ENCODE data around the gene PLEKHF1.
"Not testable (repeated sequence)": the region's sequence is repeated elsewhere in the genome, so short reads cannot be mapped to it uniquely, and the experiment has no call there.

PLEKHF1 gene

DNA sequence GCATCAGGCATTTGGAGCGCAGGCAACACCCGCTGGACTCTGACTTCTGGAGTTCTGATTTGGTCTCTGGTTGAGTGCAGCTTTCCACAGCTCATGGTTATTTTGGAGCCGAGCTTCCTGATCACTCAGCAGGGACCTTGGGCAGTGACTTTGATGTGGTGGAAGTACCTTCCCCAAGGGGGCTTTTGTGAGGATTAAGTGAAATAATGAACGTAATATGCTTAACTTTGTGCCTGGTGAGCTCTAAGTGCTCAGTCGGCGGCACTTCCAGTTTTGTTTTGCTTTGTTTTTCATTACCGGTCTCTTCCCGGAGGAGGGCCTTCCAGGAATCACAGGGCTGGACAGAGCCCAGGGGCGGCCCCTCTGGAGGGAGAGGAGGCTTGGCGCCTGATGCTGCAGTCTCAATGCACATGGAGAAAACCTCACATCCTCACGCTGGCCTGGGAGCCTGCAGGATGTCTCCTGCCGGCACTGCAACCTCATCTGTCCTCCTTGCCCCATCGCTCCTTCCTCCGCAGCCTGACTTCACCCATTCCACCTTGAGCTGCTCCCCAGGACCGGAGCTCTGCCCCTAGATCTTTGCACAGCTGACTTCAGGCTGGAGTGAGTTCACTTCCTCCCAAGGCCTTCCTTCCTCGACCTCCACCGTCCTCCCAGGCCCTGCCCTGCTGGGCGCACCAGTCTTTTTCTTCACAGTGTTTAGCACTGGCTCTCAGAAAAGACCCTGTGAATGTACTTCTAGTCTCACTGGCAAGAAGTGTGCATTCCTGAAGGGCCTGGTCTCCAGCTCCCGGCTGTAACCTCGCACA is 1.5 kb downstream of the PLEKHF1 start:
- DNase-seq: no peak

DNA sequence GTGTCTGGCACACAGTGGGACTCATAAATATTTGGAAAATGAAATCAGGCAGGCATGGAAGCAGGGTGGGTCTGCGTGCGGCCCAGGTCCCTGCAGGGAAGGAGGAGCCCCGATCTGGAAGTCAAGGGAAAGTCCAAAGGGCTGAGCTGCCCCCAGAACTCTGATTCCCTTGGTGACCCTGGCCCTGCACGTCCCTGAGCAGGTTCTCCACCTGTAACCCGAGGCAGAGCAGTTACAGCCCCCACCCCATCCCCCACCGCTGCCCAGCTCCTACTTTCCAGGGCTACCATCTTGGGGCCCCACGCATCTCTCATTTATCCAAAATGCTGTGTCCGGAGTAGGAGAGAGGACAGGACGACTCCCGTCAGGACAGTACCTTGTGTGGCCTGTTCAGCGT is 2.1 kb downstream of the PLEKHF1 start:
- DNase-seq: no peak

DNA sequence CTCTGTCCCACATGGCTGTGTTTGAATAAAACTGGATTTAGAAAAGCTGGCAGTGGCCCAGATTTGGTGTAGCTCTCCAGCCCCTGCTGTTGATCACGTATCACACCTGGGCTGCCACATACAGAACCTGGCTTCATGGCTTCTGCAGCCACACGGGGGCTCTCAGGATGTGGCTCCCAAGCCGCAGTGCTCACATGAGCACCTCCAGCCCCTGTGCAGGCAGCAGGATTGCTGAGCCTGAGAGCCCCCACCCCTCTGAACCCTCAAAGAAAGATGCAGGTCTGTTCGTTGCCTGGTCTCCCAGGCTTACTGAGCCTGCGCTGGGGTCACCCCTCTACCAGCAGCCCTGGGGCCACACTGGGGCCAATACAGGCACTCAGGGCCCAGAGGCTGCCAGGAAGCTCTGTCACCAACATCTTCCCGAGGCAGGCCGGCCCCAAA is 2.7 kb downstream of the PLEKHF1 start:
- DNase-seq: no peak

DNA sequence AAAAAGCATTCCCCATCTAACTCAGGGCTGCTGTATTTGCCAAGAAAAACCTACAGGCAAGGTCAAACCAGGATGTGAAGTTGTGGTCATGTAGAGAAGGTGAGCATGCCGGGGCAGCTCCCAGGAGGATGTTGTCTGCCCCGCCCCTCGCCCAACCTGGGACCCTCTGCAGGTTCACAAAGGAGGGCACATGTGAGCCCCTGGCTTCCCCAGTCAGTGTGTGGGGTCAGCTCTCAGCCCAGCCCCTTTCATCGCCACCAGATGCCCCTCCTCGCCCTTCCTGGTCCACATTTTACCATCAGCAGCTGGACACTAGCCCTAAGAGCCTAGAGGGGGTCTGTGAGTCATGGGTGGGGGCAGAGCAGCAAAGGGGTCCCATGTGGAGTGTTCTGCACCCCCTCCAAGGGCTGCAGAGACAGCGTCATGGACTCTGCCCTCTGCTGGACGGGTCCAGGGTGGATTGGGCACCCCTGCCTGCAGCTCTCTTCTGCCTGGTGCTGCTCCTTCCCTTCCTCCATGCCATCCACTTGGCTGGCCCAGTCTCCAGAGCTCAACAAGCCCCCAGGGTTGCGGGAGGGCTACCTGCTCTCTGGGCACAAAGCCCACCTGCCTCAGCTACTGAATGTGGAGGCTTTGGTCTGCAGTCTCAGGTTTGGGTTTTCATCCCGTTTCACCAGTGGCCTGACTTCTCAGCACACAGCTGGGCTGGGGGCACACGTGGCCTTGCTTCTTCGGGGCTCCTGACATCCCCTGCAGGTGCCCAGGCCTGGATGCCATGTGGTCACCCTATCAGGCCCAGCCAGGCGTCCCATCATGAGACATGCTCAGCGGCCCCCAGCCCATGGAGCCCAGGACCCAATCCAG is 3.7 kb downstream of the PLEKHF1 start:
- no peak for DNase-seq

DNA sequence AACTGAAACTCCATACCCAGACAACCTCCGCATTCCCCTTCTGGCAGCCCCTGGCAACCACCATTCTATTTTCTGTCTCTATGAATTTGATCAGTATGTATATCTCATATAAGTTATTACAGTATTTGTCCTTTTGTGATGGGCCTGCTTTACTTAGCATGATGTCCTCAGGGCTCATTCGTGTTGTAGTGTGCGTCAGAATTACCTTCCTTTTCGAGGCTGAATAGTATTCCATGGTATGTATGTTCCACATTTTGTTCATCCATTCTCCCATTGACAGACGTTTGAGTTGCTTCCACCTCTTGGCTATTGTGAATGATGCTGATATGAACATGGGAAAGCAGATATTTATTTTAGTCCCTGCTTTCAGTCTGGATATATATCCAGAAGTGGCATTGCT is 5.0 kb downstream of the PLEKHF1 start:
- DNase-seq: no peak

DNA sequence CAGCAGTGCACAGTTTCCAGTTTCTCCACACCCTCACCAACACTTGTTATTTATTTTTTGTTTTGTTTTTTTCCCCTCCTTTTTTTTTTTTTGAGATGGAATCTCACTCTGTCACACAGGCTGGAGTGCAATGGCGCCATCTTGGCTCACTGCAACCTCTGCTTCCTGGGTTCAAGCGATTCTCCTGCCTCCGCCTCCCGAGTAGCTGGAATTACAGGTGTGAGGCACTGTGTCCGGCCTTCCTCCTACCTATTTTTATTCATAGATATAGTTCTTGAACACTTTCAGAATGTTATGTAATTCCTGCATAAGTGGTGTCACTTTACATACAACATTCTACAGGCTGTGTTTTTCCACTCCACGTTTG is 5.7 kb downstream of the PLEKHF1 start:
- DNase-seq: not testable (repeated sequence)

DNA sequence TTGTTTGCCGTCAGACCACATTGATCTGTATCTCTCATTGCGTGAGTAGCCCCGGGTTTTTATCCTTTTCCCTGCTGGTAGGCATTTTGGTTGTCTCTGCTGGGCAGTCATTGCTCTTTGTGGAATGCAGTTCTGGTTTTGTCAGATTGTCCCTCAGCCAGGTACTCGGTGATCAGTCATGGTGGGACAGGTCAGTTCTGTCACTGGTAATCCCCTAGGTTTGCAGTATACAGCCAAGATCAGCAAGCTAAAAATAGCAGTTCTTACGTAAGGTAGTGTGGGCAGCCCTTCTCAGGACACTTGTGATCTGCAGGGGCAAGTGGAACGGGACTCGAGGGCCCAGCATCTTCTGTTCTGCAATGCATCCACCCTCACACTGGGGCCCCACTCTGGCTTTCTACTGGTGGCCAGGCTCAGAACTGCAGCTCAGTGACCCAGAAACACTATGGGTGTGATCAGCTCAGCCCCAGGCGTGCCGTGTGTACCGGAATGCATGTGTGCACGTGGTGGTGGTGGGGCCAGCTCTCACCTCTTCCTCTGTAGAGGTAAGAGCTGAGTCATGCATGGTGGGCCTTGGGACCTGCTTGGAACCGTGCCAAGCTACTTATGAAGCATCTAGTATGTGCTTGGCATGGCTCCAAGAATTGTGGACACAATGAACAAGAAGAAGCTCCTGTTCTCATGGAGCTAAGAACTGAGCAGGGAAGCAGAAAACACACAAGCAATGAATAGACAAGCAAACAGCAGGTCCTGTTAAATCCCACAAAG is 6.3 kb downstream of the PLEKHF1 start:
- DNase-seq: peak; percentile 83 to 85

DNA sequence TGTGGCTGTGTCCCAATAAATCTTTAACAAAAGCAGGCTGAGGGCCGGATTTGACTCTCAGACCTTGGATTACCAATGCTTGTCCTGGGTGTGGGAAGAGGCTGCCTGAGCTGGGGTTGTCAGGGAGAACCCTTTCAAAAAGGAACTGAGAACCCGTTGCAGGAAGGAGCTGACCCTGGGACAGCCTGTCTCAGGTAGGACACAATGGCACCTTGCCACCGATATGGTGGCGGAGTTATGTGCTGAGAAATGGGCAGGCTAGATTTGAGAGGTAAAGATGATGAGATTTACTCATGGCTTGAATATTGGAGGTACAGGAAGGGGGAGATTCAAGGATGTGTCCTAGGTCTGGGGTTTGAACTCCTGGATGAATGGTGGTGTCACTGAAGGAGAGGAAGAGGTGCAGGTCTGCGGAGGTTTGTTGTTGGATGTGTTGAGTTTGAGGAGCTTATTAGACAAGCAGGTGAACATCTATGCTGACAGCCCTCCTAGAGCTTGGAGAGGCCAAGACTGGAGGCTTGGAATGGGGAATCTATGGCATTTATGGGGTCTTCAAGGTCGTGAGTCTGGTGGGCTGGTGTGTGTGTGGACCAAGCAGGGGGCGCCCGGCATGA is 7.2 kb downstream of the PLEKHF1 start:
- no peak for DNase-seq

DNA sequence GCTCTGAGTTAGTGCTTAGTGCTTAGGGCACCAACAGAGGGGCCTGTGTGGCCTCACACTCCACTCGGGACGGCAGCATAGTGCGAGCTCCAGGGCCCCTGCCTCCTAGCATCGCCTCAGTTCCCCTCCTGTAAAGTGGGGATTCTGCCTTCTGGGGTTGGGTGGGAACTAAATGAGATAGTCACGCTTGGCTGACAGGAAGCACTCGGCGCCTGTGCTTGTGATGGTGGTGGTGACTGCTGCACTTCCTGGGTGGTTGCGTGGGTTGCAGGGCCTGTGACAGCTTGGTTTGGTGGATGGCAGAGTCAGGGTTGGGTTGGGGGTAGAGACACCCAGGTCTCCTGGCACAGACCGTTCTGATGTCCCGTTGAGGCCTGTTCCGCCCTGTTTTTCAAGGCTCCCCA is 7.7 kb downstream of the PLEKHF1 start:
- DNase-seq: no peak

DNA sequence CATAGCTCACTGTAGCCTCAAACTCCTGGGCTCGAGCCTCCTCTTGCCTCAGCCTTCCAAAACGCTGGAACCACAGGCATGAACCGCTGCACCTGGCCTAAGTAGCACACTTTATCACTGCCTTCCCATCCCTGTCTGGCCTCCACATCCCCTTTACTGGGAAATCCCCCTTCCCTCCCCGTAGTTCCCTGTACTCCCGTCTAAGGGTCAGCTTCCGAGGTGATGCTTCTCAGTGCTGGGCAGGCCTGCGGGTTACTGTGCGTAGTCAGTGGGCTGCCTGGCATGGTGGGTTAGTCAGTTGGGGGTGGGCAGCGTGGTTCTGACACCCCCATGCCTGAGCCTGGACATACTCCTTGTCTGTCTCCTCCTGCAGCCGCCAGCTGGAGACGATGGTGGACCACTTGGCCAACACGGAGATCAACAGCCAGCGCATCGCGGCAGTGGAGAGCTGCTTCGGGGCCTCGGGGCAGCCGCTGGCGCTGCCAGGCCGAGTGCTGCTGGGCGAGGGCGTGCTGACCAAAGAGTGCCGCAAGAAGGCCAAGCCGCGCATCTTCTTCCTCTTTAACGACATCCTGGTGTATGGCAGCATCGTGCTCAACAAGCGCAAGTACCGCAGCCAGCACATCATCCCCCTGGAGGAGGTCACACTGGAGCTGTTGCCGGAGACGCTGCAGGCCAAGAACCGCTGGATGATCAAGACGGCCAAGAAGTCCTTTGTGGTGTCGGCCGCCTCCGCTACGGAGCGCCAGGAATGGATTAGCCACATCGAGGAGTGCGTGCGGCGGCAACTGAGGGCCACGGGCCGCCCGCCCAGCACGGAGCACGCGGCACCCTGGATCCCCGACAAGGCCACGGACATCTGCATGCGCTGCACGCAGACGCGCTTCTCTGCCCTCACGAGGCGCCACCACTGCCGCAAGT is 8.4 kb downstream of the PLEKHF1 start:
- no peak for DNase-seq

DNA sequence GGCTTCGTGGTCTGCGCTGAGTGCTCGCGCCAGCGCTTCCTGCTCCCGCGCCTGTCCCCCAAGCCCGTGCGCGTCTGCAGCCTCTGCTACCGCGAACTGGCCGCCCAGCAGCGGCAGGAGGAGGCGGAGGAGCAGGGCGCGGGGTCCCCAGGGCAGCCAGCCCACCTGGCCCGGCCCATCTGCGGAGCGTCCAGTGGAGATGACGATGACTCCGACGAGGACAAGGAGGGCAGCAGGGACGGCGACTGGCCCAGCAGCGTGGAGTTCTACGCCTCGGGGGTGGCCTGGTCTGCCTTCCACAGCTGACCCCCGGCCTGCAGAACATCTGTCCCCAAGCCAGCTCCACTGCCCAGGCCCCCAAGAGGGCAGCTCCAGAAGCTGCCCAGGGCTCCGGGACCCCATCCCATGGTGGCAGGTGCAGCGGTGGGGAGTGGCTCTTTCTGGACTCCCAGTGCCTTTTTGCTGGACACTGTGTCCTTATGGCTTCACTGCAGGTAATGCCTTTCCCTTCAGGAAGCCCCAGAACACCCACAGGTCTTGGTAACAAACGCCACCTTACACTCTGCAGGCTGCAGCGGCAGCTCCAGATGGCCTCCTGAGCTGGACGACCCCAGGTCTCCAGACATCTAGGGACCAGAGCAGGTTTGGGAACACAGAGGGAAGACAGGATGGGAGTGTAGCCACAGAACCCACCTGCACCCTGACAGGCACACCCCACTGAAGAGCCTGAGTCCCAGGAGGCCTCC is 9.3 kb downstream of the PLEKHF1 start:
- no peak for DNase-seq

DNA sequence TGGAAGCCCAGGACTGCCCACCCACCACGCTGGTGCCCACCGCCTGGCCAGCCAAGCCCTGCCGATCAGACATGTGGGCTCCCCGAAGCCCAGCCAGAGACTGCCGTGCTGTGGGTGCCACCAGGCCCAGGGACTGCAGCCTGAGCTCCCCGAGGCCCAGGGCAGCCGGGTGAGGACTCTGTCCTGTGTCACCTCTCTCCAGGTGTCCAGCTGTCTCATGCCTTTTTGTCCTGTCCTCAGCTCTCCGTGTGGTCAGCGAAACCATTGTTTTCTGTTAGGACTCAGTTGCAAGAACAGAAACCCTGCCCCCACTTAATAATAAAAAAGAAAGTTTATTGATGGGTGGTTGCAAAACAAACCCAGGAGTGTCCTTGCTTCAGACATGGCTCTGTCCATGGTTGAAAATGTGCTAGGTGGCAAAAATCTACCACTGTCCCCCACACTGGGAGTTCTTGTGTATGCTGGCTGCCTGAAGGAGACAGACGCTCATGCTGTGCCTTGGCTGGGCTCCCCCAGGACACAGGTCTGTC is 9.9 kb downstream of the PLEKHF1 start:
- DNase-seq: no peak

DNA sequence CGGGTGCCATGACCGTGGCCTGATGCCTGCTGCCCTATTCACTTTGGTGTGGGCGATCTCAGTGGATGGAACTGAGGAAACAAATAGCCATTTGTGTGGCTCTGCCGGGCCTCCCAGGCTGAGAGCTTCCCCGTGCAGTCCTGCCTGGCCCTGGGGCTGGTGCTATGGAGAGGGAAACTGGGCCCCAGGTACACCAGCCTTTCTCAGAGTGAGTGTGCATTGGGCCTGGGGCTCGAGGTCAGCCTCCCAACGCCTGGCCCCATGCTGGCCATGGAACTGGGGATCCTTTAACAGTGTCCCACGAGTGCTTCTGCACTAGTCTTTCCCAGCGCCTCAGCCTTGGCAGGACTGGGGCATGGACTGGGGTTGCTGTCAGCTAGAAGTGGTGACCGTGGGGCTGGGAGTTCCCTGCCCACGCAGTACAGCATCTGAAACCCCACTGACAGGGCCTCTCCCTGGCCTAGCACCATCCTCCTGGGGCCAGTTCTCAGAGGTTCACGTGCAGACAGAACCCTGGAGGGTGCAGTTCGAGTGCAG is 10.5 kb downstream of the PLEKHF1 start:
- no peak for DNase-seq

DNA sequence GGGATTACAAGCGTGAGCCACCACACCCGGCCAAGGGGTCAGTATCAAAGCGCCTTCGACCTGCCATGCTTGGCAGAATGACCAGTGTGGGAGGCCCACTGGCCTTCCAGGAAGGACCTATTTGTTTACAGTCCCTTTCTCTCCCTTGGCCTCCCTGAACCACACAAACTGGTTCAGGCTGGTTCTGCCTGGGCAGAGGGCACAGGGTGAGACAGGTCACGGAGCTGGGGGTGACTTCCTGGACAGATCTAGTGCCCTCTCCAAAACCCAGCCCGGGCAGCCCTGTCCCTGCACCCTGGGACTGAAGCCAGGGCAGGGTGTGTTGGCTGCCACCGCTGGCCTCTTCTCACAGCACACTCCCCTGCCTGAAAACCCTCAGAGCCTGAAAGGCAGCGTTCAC is 11.3 kb downstream of the PLEKHF1 start:
- no peak for DNase-seq

DNA sequence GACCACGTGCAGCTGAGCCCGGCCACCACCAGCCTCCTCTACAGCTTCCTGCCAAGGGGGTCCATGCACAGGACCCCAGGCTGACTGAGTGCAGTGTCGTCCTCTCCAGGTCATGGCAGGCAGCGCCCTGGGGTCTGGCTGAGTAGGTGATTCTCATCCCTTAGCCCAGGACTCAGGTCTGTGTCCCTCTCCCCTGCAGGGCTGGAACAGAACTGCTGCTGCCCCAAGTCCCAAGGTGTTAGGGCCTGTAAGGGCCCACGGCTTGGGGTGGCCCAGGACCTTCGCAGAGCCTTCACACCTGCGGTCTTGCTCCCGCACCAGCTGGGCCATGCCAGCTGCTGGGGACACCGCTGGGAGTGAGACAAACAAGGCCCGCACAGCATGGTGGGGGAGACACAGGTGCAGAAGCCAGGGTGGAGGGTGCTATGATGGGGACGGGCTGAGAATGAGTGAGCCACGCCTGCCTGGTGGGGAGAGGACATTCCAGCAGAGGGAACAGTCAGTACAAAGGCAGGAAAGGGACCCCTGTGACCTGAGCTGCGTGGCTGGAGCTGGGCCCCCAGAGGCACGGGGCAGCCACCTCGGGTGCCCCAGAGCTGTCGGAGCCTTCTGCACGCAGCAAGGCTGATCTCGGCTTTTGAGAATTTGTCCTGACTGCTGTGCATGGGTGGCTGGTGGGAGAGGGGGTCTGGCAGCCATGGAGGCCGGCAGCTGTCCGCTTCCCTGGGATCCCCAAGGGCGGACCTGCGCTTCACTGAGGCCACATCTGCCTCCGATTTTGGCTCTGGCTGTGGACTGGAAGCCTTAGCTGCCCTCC is 11.9 kb downstream of the PLEKHF1 start:
- DNase-seq: no peak

DNA sequence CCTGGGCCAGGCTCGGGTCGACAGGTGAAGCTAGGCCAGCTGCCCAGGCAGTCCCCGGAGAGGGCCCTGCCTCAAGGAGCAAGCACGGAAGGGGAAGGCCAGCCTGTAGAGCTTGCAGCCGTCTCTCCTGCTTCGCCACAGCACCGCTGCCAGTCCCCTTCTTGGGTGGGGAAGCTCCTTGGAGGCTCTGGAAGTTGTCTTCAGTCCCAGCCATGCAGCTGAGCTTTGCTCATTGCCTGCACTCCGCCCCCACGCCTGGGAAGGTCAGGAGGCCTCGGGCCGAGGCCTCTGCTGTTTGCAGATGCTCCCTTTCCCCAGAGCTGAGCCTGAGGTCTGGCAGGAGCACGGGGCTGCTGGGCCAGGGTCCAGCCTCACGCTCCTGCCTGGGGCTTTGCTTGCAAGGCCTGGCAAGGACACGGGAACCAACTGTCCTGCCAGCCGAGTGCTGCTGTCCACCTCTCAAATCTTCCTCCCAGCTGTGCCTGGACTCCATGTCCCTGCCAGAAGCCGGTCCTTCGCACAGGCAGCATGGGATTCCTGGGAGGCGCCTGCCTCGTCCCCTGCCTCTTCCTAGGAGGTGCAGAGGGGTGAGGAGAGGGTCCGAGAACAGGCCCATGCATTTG is 13.3 kb downstream of the PLEKHF1 start:
- no peak for DNase-seq

DNA sequence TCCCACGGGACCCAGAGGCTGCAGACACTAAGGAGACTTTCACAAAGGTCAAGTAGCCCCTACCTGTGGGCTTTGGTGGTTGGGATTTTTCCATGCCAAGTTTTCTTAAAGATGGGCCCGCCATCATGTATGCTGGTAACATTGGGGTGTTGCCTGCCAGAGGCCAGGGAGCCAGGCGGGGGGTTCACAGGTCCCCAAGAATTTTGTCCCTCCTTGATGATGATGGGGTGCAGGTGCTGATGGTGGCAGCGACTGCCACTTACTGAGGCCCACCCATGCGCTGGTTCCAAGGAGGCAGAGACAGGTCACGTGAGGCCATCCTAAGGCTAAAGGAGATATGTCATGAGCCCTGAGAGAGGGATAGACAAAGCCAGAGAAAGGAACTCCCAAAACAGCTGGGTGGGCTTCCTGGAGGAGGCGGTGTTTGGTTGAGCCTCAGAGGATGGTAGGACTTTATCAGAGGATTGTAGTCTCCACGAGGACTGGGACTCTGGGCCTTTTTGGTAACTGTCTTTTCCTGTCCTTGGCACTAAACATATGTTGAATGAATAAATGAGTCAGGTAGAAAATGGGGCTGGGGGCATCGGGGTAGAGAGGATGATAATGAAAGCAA is 14.4 kb downstream of the PLEKHF1 start:
- no peak for DNase-seq

DNA sequence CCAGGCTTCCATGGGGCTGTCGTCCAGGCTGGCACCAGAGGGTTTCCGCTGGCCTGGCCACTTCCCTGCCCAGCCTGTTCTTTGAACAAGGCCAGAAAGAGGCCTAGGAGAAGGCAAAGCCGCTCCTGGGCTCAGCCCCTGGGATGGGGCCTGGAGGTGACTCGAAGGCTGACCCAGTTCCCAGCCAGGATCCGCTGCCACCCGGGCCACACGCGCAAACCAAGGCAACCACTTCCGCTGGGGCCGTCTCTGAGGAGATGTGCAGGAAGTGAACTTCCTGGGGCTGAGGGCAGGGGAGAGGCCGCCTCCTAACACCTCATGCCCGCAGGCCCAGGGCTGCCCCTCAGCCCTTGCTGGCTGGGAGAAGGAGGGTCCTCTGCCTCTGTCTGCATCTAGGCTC is 15.2 kb downstream of the PLEKHF1 start:
- DNase-seq: no peak

DNA sequence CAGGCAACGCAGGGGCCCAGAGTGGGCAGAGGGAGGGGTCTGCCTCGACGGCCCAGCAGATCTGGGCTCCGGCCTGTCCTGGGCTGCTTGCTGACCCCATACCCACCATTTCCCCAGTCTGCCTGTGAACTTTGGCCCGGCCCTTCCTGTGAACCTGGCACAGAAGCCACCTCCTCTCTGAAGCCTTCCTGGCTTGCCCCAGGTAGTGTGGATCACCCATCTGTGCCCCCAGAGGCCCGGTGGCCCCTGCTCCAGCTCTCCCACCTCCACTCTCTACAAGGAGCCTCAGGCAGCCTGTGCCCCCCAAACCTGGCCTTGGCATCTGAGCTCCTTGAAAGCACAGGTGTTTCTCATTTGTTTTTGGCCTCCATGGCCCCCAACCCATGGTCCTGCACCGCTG is 15.7 kb downstream of the PLEKHF1 start:
- no peak for DNase-seq

Data from SHP77 (cell line).